Activated CD8-positive, alpha-beta memory T cell treated with anti-CD3 and anti-CD28 coated beads, Interleukin-2, amount 50 U/mL, for 24 hours (primary cell): ENCODE results near the gene GUCY1A2.
"Not testable (repeated sequence)": the region's sequence is repeated elsewhere in the genome, so short reads cannot be mapped to it uniquely, and the experiment has no call there.

ENCODE experiments used
- DNase-seq: peaks from one replicate; pipeline ENCODE4 v3.0.0-alpha.2; 2020; ENCODE audit errors: extremely low read depth

GUCY1A2 gene

GRCh38 chr11:107018219-107018901 lies at the start of gene GUCY1A2:
Gene GUCY1A2 (minus strand): TSS chr11:107018476. CDS start chr11:107018055, 421 bp downstream.
- DNase-seq: no peak

GRCh38 chr11:107054391-107054790 lies 36.1 kb upstream of the GUCY1A2 start:
- DNase-seq: no peak

GRCh38 chr11:107051332-107051731 lies 33.1 kb upstream of the GUCY1A2 start:
- not testable (repeated sequence) for DNase-seq

GRCh38 chr11:107050899-107051298 lies 32.6 kb upstream of the GUCY1A2 start:
- not testable (repeated sequence) for DNase-seq

GRCh38 chr11:107050121-107050520 lies 31.8 kb upstream of the GUCY1A2 start:
- DNase-seq: no peak

GRCh38 chr11:107044503-107044902 lies 26.2 kb upstream of the GUCY1A2 start:
- no peak for DNase-seq

GRCh38 chr11:107043242-107044006 lies 25.1 kb upstream of the GUCY1A2 start:
- DNase-seq: no peak

- DNase-seq: no peak
Observed at GRCh38 chr11:107042748-107043147, 24.5 kb upstream of the GUCY1A2 start.

GRCh38 chr11:107041088-107041444 lies 22.8 kb upstream of the GUCY1A2 start:
- no peak for DNase-seq

- DNase-seq: no peak
Observed at GRCh38 chr11:107040433-107041087, 22.3 kb upstream of the GUCY1A2 start.

- DNase-seq: no peak
Observed at GRCh38 chr11:107025673-107026072, 7.4 kb upstream of the GUCY1A2 start.

GRCh38 chr11:107020594-107020993 lies 2.3 kb upstream of the GUCY1A2 start:
- DNase-seq: no peak

GRCh38 chr11:107018902-107019493 lies 722 bp upstream of the GUCY1A2 start:
- DNase-seq: no peak

- DNase-seq: no peak
Observed at GRCh38 chr11:107017433-107018218, 650 bp downstream of the GUCY1A2 start.

- no peak for DNase-seq
Observed at GRCh38 chr11:107017104-107017432, 1.2 kb downstream of the GUCY1A2 start.

GRCh38 chr11:107014871-107015270 lies 3.4 kb downstream of the GUCY1A2 start:
- DNase-seq: no peak

GRCh38 chr11:107011977-107012376 lies 6.3 kb downstream of the GUCY1A2 start:
- no peak for DNase-seq

- DNase-seq: no peak
Observed at GRCh38 chr11:107009190-107009589, 9.1 kb downstream of the GUCY1A2 start.

- no peak for DNase-seq
Observed at GRCh38 chr11:107006076-107006833, 12.0 kb downstream of the GUCY1A2 start.

- no peak for DNase-seq
Observed at GRCh38 chr11:106999196-106999595, 19.1 kb downstream of the GUCY1A2 start.

- no peak for DNase-seq
Observed at GRCh38 chr11:106998916-106999188, 19.4 kb downstream of the GUCY1A2 start.
